GM18502 (cell line): Measurements from ENCODE around the gene ARRB2.

Experiments used
- ATAC-seq: cut with Tn5 transposase; IDR thresholded peaks from one replicate; pipeline ENCODE4 v1.9.1; 2021; ENCODE audit warnings: mild to moderate bottlenecking; ENCODE audit not compliant: unreplicated experiment, poor library complexity

The ARRB2 gene

DNA sequence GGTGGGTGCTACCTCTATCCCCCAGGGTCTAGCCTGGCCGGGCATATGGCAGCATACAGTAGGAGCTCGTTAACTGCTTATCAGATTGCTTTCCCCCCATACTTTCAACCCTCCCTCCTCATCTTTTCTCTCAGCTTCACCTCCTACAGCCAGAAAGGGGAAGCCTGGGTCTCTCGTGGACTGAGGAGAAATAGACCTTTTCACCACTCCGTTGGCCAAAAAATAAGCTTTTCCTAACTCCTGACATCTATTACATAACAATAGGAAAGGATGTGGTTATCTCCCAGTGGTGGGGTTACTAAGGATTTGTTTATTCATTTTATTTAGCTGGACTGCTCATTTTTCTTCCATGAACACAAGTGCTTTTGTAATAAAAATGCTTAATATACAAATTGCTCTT lies 38.3 kb downstream of the ARRB2 start:
- no peak for ATAC-seq

GRCh38 chr17:4750606-4751005 lies 40.2 kb downstream of the ARRB2 start:
- ATAC-seq = no peak

- no peak for ATAC-seq
Measured at GRCh38 chr17:4751932-4752331, 41.5 kb downstream of the ARRB2 start.

DNA sequence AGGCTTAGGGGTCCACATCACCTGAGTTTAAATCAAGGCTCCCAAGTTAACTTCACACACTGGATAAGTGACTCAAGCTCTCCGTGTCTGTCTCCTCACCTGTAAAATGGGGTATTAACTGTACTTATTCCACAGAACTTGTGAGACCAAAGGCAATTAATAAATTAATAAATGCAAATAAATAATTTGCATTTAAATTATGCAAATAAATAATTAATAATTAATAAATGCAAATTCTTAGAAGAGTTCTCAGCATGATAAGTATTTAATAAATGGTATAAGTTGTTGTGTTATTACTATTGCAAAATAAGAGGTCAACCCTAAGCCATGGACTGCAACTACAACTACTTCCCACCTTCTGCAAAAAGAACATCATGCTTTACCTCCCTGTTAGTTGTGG lies 43.0 kb downstream of the ARRB2 start:
- ATAC-seq = no peak

DNA sequence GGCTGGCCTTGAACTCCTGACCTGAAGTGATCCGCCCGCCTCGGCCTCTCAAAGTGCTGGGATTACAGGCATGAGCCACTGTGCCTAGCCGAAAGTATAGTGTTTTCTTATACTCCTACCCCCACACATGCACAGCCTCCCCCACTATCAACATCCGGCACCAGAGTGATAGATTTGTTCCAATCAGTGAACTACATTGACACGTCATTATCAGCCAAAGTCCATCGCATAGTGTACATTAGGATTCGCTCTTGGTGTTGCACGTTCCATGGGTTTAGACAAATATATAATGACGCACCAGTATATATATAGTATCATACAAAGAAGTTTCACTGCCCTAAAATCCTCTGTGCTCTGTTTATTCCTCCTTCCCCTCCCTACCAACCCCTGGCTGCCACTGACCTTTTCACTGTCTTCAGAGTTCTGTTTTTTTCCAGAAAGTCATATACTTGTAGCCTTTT lies 49.4 kb downstream of the ARRB2 start:
- no peak for ATAC-seq

- ATAC-seq = no peak
Measured at GRCh38 chr17:4764595-4764994, 54.2 kb downstream of the ARRB2 start.

DNA sequence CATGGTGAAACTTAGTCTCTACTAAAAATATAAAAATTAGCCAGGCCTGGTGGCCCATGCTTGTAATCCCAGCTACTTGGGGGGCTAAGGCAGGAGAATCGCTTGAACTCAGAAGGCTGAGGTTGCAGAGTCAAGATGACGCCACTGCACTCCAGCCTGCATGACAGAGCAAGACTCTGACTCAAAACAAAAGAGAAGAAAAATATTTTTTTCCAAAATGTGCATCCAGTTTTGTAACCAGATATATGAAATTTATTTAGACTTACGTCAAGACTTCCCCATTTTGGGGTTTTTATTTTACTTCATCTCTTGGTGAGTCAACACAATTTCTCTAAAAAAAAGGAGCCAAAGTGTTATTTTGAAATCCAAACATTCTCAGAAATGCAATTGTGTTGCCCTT lies 55.8 kb downstream of the ARRB2 start:
- no peak for ATAC-seq

- ATAC-seq = no peak
Measured at GRCh38 chr17:4766723-4767122, 56.3 kb downstream of the ARRB2 start.

- no peak for ATAC-seq
Measured at GRCh38 chr17:4768298-4768697, 57.9 kb downstream of the ARRB2 start.

DNA sequence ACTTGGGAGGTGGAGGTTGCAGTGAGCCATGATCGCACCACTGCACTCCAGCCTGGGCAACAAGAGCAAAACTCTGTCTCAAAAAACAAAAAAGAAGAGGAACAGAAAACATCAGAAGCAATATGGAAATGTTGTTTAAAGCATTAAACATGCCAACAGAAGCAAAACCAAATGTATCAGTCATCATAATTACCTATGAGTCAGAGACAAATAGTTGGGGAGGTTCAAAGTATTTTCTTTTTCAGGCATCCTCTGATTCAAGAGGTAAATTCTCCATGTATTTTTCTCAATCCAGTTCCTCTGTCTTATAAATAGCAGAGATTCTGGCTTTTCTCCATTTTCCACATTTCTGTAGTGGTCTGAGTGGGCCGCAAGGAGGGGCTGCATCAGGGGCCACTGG lies 59.2 kb downstream of the ARRB2 start:
- ATAC-seq = no peak
